ENCODE results near the gene RRP12.
"Not testable (repeated sequence)": the region's sequence is repeated elsewhere in the genome, so short reads cannot be mapped to it uniquely, and the experiment has no call there.

Gene RRP12

DNA sequence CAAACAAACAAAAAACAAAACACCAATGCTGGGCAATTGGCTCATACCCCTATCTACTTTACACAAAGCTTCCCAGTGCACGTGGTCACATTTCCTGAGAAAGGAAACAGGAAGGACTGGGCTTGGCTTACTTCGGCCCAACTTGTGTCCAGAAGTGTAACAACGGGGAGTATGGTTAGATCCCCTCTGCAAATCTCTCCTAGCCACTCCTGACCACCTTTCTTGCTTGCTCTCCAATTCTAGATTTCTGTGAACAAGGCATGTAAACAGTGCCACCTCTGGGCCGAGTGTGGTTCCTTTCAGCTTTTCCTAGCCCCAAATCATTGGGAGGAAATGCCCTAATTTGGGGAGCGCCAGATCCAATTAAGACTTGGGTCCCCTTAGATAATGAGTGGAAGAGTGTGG lies 45.6 kb downstream of the RRP12 start:
- in situ Hi-C loops (cut with MboI; ENCODE audit: low pct_unique_long_range_greater_than_20kb, low sequenced_read_pairs, unreplicated experiment), result no loop called here
- DNase-seq (ENCODE audit: low spot score), result no peak
- TF ChIP-seq CTCF (IDR thresholded peaks at IDR 0.05; ENCODE audit: extremely low read depth, insufficient read depth, missing control alignments), result peak; percentile 28

DNA sequence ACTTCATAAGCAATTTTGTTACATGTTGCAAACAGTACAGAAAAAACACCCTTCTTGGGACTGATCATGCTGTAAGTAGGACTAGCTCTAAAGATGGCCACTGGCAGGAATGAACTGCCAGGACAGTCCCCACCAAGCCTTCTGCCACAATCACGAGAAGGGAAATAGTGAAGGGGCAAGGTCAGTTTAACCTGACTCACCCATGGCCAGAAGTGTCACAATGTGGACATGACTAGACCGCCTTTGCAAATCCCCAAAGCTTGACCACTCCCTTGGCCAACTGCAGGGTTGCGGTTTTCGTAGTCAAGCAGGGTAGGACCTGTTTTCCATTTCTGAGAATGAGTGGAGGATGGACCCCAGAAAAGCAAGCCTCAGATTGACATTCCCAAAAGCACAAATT lies 47.2 kb downstream of the RRP12 start:
- DNase-seq (ENCODE audit: low spot score), result no peak
- TF ChIP-seq CTCF (IDR thresholded peaks at IDR 0.05; ENCODE audit: extremely low read depth, insufficient read depth, missing control alignments), result no peak
- in situ Hi-C loops (cut with MboI; ENCODE audit: low pct_unique_long_range_greater_than_20kb, low sequenced_read_pairs, unreplicated experiment), result no loop called here

- in situ Hi-C loops (cut with MboI; ENCODE audit: low pct_unique_long_range_greater_than_20kb, low sequenced_read_pairs, unreplicated experiment), result no loop called here
- no peak for DNase-seq (ENCODE audit: low spot score)
- no peak for TF ChIP-seq CTCF (IDR thresholded peaks at IDR 0.05; ENCODE audit: extremely low read depth, insufficient read depth, missing control alignments)
Observed at GRCh38 chr10:97349752-97350513, 51.2 kb downstream of the RRP12 start.

DNA sequence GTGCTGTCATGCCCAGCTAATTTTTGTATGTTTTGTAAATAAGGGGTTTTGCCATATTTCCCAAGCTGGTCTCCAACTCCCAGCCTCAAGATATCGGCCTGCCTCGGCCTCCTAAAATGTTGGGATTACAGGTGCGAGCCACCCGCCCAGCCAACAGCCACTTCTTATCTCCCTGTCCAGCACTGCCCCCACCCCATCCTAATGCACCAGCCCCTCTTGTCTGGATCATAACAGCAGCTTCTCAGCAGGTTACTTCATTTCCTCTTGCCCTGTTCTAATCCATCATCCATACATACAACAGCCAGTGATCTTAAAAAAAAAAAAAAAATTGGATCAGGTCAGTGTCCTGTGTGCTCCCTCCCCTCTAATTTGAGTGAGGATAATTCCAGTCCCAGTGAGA lies 53.8 kb downstream of the RRP12 start:
- in situ Hi-C loops (cut with MboI; ENCODE audit: low pct_unique_long_range_greater_than_20kb, low sequenced_read_pairs, unreplicated experiment), result no loop called here
- DNase-seq (ENCODE audit: low spot score), result no peak
- no peak for TF ChIP-seq CTCF (IDR thresholded peaks at IDR 0.05; ENCODE audit: extremely low read depth, insufficient read depth, missing control alignments)

DNA sequence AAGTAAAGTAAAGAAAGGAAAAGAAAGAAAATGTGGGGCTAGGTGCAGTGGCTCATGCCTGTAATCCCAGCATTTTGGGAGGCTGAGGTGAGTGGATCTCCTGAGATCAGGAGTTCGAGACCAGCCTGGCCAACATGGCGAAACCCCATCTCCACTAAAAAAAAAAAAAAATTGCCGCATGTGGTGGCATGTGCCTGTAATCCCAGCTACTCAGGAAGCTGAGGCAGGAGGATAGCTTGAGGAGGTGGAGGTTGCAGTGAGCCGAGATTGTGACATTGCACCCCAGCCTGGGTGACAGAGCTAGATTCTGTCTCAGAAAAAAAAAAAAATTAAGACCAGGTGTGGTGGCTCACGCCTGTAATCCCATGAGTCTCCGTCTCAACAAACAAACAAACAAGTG lies 57.5 kb downstream of the RRP12 start:
- in situ Hi-C loops (cut with MboI; ENCODE audit: low pct_unique_long_range_greater_than_20kb, low sequenced_read_pairs, unreplicated experiment); DNase-seq (ENCODE audit: low spot score): not testable (repeated sequence)

GRCh38 chr10:97341416-97341815 lies 59.7 kb downstream of the RRP12 start:
- TF ChIP-seq CTCF (IDR thresholded peaks at IDR 0.05; ENCODE audit: extremely low read depth, insufficient read depth, missing control alignments), result no peak
- in situ Hi-C loops (cut with MboI; ENCODE audit: low pct_unique_long_range_greater_than_20kb, low sequenced_read_pairs, unreplicated experiment), result no loop called here

GRCh38 chr10:97338041-97338440 lies 63.1 kb downstream of the RRP12 start:
- in situ Hi-C loops (cut with MboI; ENCODE audit: low pct_unique_long_range_greater_than_20kb, low sequenced_read_pairs, unreplicated experiment), result no loop called here
- no peak for TF ChIP-seq CTCF (IDR thresholded peaks at IDR 0.05; ENCODE audit: extremely low read depth, insufficient read depth, missing control alignments)
- DNase-seq (ENCODE audit: low spot score), result no peak

More at GRCh38 chr10:97341416-97341815, 59.7 kb downstream of the RRP12 start:
- DNase-seq (ENCODE audit: low spot score), result no peak
